ENCODE data around the gene ABHD17B. TPM values are rescaled to one million over a fixed set of nuclear protein-coding genes. Genes with fewer than 3 reads are reported as not detected.

The ABHD17B gene
- polyA plus RNA-seq, 2 of the 4 experiments (the other 2 are of a cell fraction): 16.6 to 25.3 TPM

DNA sequence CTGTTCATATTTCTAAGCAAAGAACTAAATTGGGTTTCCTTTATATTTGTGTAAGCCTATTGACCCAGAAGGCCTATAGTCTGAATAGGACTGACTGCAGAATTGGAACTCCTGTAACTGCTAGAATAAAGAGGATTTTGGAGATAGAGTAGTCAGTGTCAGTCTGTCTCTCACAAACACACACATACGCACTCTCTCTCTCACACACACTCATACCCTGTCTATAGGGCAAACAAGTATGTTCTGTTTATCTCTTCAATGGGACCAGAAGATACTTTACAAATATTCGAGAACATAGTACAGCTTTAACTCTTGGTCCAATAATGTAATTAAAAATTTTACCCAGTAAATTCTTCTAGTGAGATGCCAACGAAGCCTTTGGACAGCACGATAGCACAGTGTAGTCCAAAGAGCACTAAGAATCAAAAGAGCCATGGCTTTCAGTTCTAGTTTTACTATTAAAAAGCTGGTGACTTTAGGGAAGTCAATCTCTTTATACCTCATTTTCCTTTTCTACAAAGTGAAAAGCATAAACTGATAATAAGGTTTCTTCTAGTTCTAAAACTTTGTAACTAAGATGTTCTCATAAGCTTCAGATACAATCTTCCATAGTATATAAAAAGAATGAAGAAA is 19.3 kb downstream of the ABHD17B start:
- Histone ChIP-seq H3K4me2 (no peak overlapping the region), H3K4me3 (no peak overlapping the region), H3K9me3 (no peaks in the 10 kb centered on the region), H3K4me1 (no peaks in the 10 kb centered on the region), H3K27ac (no peak overlapping the region)
- no peak for TF ChIP-seq TFCP2L1 (CRISPR knock-in tag; IDR thresholded peaks at IDR 0.05)
- TF ChIP-seq ZC3H11A (IDR thresholded peaks at IDR 0.05): no peak
- no peak for TF ChIP-seq ELK1 (IDR thresholded peaks at IDR 0.05; ENCODE audit: low read depth, low read length)
- no peak for TF ChIP-seq RAD21 (conservative IDR thresholded peaks at IDR 0.05 in 1 of 2, IDR thresholded peaks at IDR 0.05 in 1 of 2)
- TF ChIP-seq KDM1A (IDR thresholded peaks at IDR 0.05; ENCODE audit: low read depth): no peak
- TF ChIP-seq BHLHE40 (IDR thresholded peaks at IDR 0.05; ENCODE audit: low read depth, low read length): no peak
- TF ChIP-seq FOXS1 (CRISPR knock-in tag; IDR thresholded peaks at IDR 0.05): no peak
- TF ChIP-seq CHD2 (IDR thresholded peaks at IDR 0.05; ENCODE audit: low read length, partially characterized antibody): no peak
- no peak for TF ChIP-seq PBX3 (IDR thresholded peaks at IDR 0.05)
- TF ChIP-seq FOSL2 (IDR thresholded peaks at IDR 0.05): no peak
- TF ChIP-seq FOSL2 (CRISPR knock-in tag; IDR thresholded peaks at IDR 0.05): no peak
- TF ChIP-seq, protein P1, sequence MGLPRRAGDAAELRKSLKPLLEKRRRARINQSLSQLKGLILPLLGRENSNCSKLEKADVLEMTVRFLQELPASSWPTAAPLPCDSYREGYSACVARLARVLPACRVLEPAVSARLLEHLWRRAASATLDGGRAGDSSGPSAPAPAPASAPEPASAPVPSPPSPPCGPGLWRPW (IDR thresholded peaks at IDR 0.05): no peak
- no peak for TF ChIP-seq KDM5A (IDR thresholded peaks at IDR 0.05)
- no peak for TF ChIP-seq HDAC2 (IDR thresholded peaks at IDR 0.05)
- TF ChIP-seq PHF8 (IDR thresholded peaks at IDR 0.05; ENCODE audit: borderline replicate concordance, low read depth): no peak
- TF ChIP-seq REST (IDR thresholded peaks at IDR 0.05): no peak
- no peak for TF ChIP-seq ZSCAN20 (CRISPR knock-in tag; IDR thresholded peaks at IDR 0.05)
- no peak for TF ChIP-seq CBX8 (IDR thresholded peaks at IDR 0.05)
- DNase-seq (ENCODE audit: low read depth in 1 of 2, low spot score in 1 of 2) (no peak), ATAC-seq (no peak), FAIRE-seq (peak; percentile 51)
- ChIA-PET POLR2A (interaction anchor here (0.7 to 0.9 kb wide), 2 partner anchors 20 to 163 kb away, joined by 3 read pairs; partner anchors contain the start of genes ABHD17B and C9orf85), CTCF (interaction anchor here (1.0 to 1.8 kb wide), 2 partner anchors 11 to 15 kb away, joined by 3 to 4 read pairs; no protein-coding TSS in a partner anchor)
- 92% methylated on average over 4 of the region's 4 CpGs for WGBS (ENCODE audit: missing lambda C conversion rate)

GRCh38 chr9:71890042-71890679 is 20.8 kb downstream of the ABHD17B start:
- FAIRE-seq (no peak), DNase-seq (ENCODE audit: low read depth in 1 of 2, low spot score in 1 of 2) (no peak), ATAC-seq (no peak)
- no peaks in the 10 kb centered on the region for H3K9me3 ChIP-seq
- H3K27ac ChIP-seq: no peak overlapping the region
- no peaks in the 10 kb centered on the region for H3K4me1 ChIP-seq
- ChIA-PET CTCF (interaction anchor here (0.5 kb wide), 1 partner anchor 40 kb away, joined by 3 read pairs; no protein-coding TSS in a partner anchor), POLR2A (interaction anchor here (1.5 kb wide), 1 partner anchor 21 kb away, joined by 7 read pairs; the partner anchor contains the start of genes ABHD17B and C9orf85)
- TF ChIP-seq HOXA7 (CRISPR knock-in tag; IDR thresholded peaks at IDR 0.05): no peak
- peak; percentile 88 for TF ChIP-seq MAFK (IDR thresholded peaks at IDR 0.05; ENCODE audit: partially characterized antibody)
- H3K4me3 ChIP-seq: no peak overlapping the region
- WGBS (ENCODE audit: missing lambda C conversion rate): 81% methylated on average over 3 of the region's 3 CpGs
- H3K4me2 ChIP-seq: no peak overlapping the region

All from A549 (cell line).